Heart left ventricle (tissue), 13 donors: ENCODE measurements around the gene LMAN2.

Source experiments
- CTCF ChIP-seq, 12 donors: fragments of 200-600 bp; sonication (generic) in 4 of 12; IDR thresholded peaks; one replicate each; pipeline versions ENCODE4 v1.5.0 to v1.8.0; 2018 to 2022; ENCODE audit warnings: antibody characterized with exemption in 12 of 12, mild to moderate bottlenecking in 5 of 12
- POLR2A ChIP-seq, 2 donors: fragments of 450-650 bp; IDR thresholded peaks; one replicate each; pipeline ENCODE4 v1.6.1; 2017; ENCODE audit warnings: antibody characterized with exemption in 2 of 2, mild to moderate bottlenecking in 2 of 2, moderate library complexity in 2 of 2
- donor health status: ischemic (EF 13 %, LVEDD 7.1; RV severe dilation, severe dysfunction).
- donor health status: DM: no; HTN: yes; CAD: no.
- donor health status: DM: no; HTN: no; CAD: no.
- donor health status: ischemic (EF 25% LVEDD 6.9; RV normal size, moderate dysfunction).
- donor health status: ischemic (EF 25% LVEDD 5.7; RV mildly dilated, moderate dysfunction).
- donor health status: ischemic (EF 35%, LVEDD 5.7; RV mildly dilated, moderate dysfunction).
- donor health status: nonischemic (EF 11% LVEDD 7.7; RV severe dilation, severe dysfunction).
- donor health status: DM: yes; HTN: yes; CAD: no.
- donor health status: PGD.
- donor health status: ischemic (EF 29% LVEDD 5.4; RV normal size, mild dysfunction).
- donor health status: nonischemic (EF 23%, LVEDD 6.1; RV moderate dilation, normal function).

- no peak for TF ChIP-seq POLR2A (IDR thresholded peaks at IDR 0.05)
- no peak for TF ChIP-seq CTCF (IDR thresholded peaks at IDR 0.05)
Observed at GRCh38 chr5:177359860-177360259, 8.4 kb upstream of the LMAN2 start.
